Superior temporal gyrus (tissue), 1 donor: Measurements from ENCODE around the gene SECISBP2.
"Not testable (repeated sequence)": the region's sequence is repeated elsewhere in the genome, so short reads cannot be mapped to it uniquely, and the experiment has no call there.

Experiments
- DNase-seq: peaks from one replicate; pipeline ENCODE4 v3.0.0-alpha.2; 2016; ENCODE audit errors: extremely low spot score

The SECISBP2 gene

GRCh38 chr9:89365532-89365912 is 47.2 kb downstream of the SECISBP2 start:
- no peak for DNase-seq

DNA sequence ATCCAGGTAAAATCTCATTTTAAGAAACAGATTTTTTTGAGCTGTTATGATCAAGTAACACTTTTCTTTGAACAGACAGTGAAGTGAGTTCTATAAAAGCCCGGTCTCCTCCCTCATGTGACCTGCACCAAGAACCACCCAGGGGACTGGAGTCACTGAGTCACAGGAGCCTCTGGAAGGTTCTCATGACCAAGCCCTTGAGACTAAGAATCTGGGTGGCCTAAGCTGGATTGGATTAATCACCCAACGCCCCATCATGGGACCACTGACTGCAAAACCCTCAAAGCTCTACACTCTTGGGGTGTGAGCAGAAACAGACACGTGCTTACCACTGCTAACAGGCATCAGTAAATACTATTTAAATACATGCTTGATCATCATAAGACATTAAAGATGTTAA is 48.4 kb downstream of the SECISBP2 start:
- no peak for DNase-seq

DNA sequence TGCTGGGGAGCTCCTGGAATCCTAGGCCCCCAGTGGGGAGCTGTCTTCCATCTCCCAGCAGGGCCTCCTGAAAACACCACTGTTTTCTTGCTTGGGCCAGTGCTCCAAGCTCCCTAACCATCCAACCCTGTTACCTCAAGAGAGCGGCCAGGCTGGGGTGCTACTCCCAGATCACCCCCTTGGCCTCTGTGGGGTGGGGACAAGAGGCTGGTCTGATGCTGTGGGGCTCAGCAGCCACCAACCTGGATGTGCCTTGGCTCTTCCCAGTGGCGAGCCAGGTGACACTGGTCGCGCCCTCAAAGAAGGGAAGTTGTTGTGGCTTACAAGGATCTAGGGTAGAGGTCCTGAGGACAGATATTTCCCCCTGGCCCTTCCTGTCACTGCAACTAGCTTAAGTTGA is 49.0 kb downstream of the SECISBP2 start:
- DNase-seq = no peak

GRCh38 chr9:89367726-89368437 is 49.6 kb downstream of the SECISBP2 start:
- DNase-seq = no peak

DNA sequence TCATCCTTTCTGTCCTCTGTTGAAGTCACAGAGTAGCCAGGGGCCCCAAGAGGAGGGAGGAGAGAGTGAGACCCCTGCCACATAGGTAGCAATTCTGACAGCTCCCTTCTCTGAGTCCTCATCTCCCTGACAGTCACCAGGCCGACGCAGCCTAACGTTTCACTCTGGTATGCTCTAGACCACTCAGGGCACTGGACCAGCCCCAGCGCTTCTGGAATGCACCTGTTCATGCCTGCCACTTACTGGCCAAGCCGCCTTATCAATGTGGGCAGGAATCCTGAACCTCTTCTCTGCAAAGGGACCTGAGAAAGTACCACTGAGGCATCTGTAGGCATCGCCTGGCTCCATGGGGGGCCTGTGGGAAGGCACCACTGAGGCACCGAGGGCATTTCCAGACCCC is 50.2 kb downstream of the SECISBP2 start:
- no peak for DNase-seq

- no peak for DNase-seq
Observed at GRCh38 chr9:89368978-89369377, 50.7 kb downstream of the SECISBP2 start.

DNA sequence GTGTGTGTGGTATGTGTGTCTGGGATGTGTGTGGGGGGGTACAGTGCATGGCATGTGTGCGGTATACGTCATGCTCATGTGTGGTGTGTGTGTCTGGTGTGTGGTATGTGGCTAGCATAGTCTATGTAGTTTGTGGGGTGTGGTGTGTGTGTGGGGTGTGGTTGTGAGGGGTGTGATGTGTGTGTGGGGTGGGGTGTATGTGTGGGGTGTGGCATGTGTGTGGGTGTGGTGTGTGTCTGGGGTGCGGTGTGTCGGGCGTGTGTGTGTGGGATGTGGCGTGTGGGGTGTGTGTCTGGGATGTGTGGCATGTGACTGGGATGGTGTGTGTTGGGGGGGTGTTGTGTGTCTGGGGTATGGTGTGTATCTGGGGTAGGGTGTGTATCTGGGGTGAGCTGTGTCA is 52.3 kb downstream of the SECISBP2 start:
- no peak for DNase-seq

GRCh38 chr9:89371791-89372190 is 53.5 kb downstream of the SECISBP2 start:
- DNase-seq = not testable (repeated sequence)

GRCh38 chr9:89372230-89372816 is 54.0 kb downstream of the SECISBP2 start:
- no peak for DNase-seq

DNA sequence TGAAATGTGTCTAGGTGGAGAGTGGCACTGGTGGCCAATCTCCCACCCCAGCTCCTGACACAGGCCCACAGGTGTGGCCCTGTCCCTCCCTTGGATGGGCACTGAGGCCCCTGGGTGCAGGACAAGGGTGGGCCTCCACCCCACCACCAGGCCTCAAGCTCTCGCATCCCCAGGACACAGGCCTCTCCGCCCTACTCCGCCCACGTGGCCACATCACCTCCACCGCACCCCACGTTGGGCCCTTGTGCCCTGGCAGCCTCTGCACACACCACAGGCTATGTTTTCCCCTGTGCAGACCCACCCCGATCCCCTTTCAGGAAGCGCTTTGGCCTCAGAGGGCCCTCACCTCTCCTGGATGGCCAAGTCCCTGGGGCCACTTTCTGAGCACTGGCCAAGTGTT is 54.7 kb downstream of the SECISBP2 start:
- DNase-seq = no peak

GRCh38 chr9:89374176-89374575 is 55.9 kb downstream of the SECISBP2 start:
- DNase-seq = no peak

GRCh38 chr9:89375191-89375760 is 57.0 kb downstream of the SECISBP2 start:
- DNase-seq = no peak

DNA sequence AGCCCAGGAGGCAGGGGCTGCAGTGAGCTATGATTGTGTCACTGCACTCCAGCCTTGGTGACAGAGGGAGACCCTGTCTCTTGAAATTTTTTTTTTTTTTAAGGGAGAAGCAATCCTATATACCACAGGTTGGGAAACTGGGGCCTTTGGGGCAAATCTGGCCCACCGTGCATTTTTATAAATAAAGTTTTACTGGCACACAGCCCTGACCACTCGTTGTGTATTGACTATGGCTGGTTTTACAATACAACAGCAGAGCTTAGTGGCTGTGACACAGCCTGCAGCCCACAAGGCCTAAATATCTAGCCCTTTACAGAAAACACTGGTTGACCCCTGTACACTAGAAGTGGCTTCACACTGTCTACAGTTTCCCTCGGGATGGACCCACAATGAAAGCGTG is 58.0 kb downstream of the SECISBP2 start:
- DNase-seq = no peak

DNA sequence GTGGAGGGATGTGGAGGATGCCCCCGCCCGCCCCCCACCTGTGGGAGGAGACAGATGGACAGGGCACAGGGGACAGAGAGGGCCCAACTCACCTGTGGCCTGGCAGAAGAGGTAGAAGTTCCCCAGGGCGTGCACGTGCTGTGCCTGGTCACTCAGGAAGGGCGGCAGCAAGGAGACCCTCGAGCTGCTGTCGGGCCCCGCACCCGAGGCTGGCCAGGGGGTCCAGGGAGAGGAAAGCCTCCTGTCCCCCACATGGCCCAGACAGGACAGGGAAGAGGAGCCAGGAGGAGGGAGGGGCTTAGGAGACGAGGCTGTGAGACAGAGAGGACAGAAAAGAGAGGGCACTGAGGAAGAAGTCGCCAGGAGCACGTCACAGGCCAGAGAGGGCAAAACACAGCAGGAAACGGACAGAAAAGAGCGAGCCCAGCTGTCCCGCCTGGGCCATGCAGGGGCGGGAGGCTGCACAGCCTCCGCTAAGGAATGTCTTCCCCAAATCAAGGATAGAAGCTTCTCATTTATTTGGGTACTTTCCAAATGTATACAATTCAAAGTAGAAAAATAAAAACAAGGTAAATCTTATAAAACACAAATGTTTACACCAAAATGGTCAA is 58.5 kb downstream of the SECISBP2 start:
- no peak for DNase-seq

DNA sequence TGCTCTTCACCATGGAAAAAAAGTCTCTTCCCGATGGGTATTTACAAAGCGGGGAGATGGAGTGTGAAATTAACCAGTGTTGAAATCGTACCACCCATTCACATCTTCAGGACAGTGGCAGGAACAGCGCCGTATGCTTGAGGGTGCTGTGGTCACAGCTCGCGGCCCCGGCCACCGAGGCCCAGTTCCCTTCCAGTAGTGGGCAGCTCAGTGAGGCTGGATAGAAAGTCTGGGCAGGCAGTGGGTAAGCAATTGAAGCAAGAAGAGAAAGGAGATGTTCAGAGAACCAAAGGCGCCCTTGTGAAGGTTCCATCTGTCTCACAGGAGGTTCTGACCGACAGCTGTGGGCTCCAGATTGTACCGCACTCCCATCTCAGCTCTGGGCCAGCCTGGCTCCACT is 59.1 kb downstream of the SECISBP2 start:
- no peak for DNase-seq

DNA sequence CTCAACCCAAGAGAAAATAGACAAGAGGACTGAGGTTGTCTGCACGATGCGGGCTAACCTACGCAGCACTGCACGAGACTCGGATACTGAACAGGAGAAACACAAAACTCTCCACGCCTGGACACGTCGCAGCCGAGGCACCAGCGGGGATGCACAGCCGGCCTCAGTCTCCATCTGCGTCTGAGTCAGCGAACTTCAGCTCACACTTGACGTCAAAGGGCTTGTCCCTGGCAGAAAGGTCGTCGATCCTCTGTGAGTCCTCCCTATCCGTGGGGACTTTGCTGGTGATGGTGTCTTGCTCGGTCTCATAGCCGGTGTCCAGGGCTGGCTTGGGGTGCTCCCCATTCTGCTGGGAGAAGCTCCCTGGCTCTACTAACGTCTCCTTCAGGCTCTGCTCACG is 60.2 kb downstream of the SECISBP2 start:
- DNase-seq = no peak

DNA sequence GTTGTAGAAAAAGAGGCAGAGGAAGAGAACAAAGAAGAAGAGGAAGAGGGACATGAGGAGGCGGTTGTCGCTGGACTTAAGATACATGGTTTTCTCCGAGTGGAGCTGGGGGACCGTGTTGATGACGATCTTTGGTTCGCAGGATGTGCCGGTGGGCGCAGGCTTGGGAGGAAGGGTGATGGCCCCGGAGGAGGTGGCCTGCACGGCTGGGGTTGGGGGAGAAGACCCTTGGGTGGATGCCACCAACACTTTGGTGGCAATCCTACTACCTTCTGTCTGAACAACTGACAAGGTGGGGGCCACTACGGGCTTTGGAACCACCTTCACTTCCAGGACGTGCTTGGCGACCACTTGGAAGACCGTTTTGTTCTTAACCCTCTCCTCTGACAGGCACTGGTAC is 60.7 kb downstream of the SECISBP2 start:
- no peak for DNase-seq

- no peak for DNase-seq
Observed at GRCh38 chr9:89379508-89380115, 61.3 kb downstream of the SECISBP2 start.

DNA sequence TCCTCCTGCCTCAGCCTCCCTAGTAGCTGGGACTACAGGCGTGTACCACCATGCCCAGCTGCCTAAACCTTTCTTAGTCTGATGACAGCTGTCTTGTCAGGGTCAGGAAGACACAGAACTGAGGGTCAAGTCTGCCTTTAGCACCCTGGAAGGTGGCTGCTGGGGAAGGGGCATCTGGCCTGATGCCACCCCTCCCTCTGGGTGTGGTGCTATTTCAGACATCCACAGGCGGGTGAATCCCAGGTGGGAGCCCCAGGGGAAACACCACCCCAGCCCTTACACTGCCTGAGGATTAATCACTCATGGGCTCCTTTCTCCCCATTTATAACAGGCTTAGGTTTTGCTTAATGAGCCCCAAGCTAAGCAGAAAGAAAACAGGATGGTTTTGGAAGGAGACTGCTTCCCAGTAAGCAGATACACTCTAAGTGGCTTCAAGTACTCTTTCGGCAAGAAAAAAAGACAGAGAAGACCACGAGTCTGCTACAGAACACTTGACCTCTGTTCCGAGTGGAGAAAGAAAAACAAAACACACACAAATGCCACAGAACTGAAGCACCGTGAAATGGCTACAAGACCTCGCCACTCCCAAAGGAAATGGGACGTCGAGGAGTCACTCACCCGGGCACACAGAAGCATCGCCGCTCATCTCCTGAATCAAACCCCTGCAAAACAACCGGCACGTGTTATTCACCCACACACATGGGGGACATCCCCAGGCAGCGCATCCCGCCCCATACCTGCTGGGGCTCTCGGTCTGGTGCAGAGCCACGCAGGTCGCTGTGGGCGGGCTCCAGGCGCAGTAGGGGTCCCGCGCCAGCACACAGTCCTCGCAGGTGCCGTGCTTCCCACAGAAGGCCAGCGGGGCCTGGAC is 62.4 kb downstream of the SECISBP2 start:
- DNase-seq = no peak

DNA sequence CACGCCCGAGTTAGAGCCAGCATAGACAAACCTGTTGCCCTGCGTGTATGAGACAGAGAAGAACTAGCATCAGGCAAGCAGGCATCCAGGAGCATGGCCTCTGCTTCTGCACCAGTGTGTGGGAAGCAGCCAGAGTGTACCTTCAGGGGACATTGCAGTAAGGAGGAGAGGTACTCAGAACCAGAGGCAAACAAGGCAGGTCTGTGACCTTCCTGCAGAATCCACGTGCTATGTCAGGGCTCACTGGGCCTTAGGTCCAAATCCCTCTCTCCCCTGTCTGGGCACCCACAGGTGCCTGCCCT is 63.0 kb downstream of the SECISBP2 start:
- no peak for DNase-seq

GRCh38 chr9:89382026-89382986 is 64.0 kb downstream of the SECISBP2 start:
- DNase-seq = no peak
